H9 (cell line): Measurements from ENCODE around the gene CDH23. TPM values are rescaled to one million over a fixed set of nuclear protein-coding genes. Genes with fewer than 3 reads are reported as not detected.

Experiments used
- DNase-seq: peaks from one replicate; pipeline ENCODE4 v3.0.0-alpha.2; 2017
- H2AFZ ChIP-seq: one replicate; pipeline ENCODE4 v1.6.1; 2013; ENCODE audit warnings: mild to moderate bottlenecking, low read length, control low read depth, moderate library complexity
- H2AK5ac ChIP-seq: 2 replicates; pipeline ENCODE4 v1.6.1; 2013; ENCODE audit warnings: low read length, control low read depth, mixed read lengths; ENCODE audit not compliant: insufficient read length
- H2BK120ac ChIP-seq: one replicate; pipeline ENCODE4 v1.6.1; 2013; ENCODE audit warnings: low read depth, mild to moderate bottlenecking, low read length, control low read depth, inconsistent platforms; ENCODE audit not compliant: poor library complexity, severe bottlenecking
- H2BK12ac ChIP-seq: 2 replicates; pipeline ENCODE4 v1.6.1; 2013; ENCODE audit warnings: low read length, control low read depth, mixed read lengths, low read depth; ENCODE audit not compliant: insufficient read length
- H2BK15ac ChIP-seq: 2 replicates; pipeline ENCODE4 v1.6.1; 2013; ENCODE audit warnings: low read depth, low read length, control low read depth
- H2BK20ac ChIP-seq: one replicate; pipeline ENCODE4 v1.6.1; 2013; ENCODE audit warnings: low read depth, mild to moderate bottlenecking, low read length, control low read depth, inconsistent platforms; ENCODE audit not compliant: poor library complexity, severe bottlenecking
- H2BK5ac ChIP-seq: 2 replicates; pipeline ENCODE4 v1.6.1; 2013; ENCODE audit warnings: low read length, control low read depth, mixed read lengths; ENCODE audit not compliant: insufficient read length
- H3K14ac ChIP-seq: 2 replicates; pipeline ENCODE4 v1.6.1; 2013; ENCODE audit warnings: low read length, control low read depth; ENCODE audit not compliant: insufficient read depth
- H3K18ac ChIP-seq: 2 replicates; pipeline ENCODE4 v1.6.1; 2013; ENCODE audit warnings: low read depth, mild to moderate bottlenecking, mixed read lengths, low read length, control low read depth; ENCODE audit not compliant: insufficient read length
- H3K23ac ChIP-seq: 2 replicates; pipeline ENCODE4 v1.6.1; 2013; ENCODE audit warnings: low read length, control low read depth, mixed read lengths, low read depth; ENCODE audit not compliant: insufficient read length
- H3K23me2 ChIP-seq: 2 replicates; pipeline ENCODE4 v1.6.1; 2013; ENCODE audit warnings: low read depth, mild to moderate bottlenecking, mixed read lengths, low read length, control low read depth; ENCODE audit not compliant: insufficient read length, poor library complexity, severe bottlenecking
- H3K27ac ChIP-seq: 2 replicates; pipeline ENCODE4 v1.5.1; 2013; ENCODE audit warnings: low read length, control low read depth, mixed read lengths, low read depth; ENCODE audit not compliant: insufficient read length
- H3K27me3 ChIP-seq: 2 replicates; pipeline ENCODE4 v1.6.1; 2013; ENCODE audit warnings: low read length, control low read depth, inconsistent platforms; ENCODE audit not compliant: insufficient read depth
- H3K4ac ChIP-seq: 2 replicates; pipeline ENCODE4 v1.6.1; 2013; ENCODE audit warnings: low read depth, mild to moderate bottlenecking, control low read depth, inconsistent platforms, low read length, moderate library complexity
- H3K4me1 ChIP-seq: 2 replicates; pipeline ENCODE4 v1.6.1; 2013; ENCODE audit warnings: low read length, control low read depth, inconsistent platforms; ENCODE audit not compliant: insufficient read depth
- H3K4me2 ChIP-seq: 2 replicates; pipeline ENCODE4 v1.6.1; 2013; ENCODE audit warnings: low read length, control low read depth, mixed read lengths; ENCODE audit not compliant: insufficient read length, insufficient read depth
- H3K56ac ChIP-seq: 2 replicates; pipeline ENCODE4 v1.6.1; 2013; ENCODE audit warnings: low read depth, mild to moderate bottlenecking, mixed read lengths, low read length, control low read depth; ENCODE audit not compliant: insufficient read length
- H3K79me1 ChIP-seq: 2 replicates; pipeline ENCODE4 v1.6.1; 2013; ENCODE audit warnings: low read depth, mild to moderate bottlenecking, moderate library complexity, low read length, control low read depth, inconsistent platforms; ENCODE audit not compliant: insufficient read depth, poor library complexity, severe bottlenecking
- H3K79me2 ChIP-seq: 2 replicates; pipeline ENCODE4 v1.6.1; 2013; ENCODE audit warnings: low read length, control low read depth, inconsistent platforms; ENCODE audit not compliant: insufficient read depth
- H3K9ac ChIP-seq: 2 replicates; pipeline ENCODE4 v1.6.1; 2013; ENCODE audit warnings: low read length, control low read depth, mixed read lengths; ENCODE audit not compliant: insufficient read length; ENCODE audit errors: extremely low read depth
- H3K9me3 ChIP-seq: one replicate; pipeline ENCODE4 v1.6.1; 2013; ENCODE audit warnings: low read depth, low read length, inconsistent platforms; ENCODE audit not compliant: control insufficient read depth
- H3T11ph ChIP-seq: one replicate; pipeline ENCODE4 v1.6.1; 2013; ENCODE audit warnings: mild to moderate bottlenecking, low read length, control low read depth, inconsistent platforms
- H4K20me1 ChIP-seq: one replicate; pipeline ENCODE4 v1.6.1; 2013; ENCODE audit not compliant: control insufficient read depth, insufficient read length, insufficient read depth
- H4K5ac ChIP-seq: 2 replicates; pipeline ENCODE4 v1.6.1; 2013; ENCODE audit warnings: low read depth, mild to moderate bottlenecking, mixed read lengths, low read length, control low read depth; ENCODE audit not compliant: insufficient read length
- H4K8ac ChIP-seq: replicated peaks from 2 replicates; pipeline ENCODE4 v1.6.1; 2013; ENCODE audit warnings: low read length, control low read depth, mixed read lengths, low read depth; ENCODE audit not compliant: insufficient read length
- H4K91ac ChIP-seq: 2 replicates; pipeline ENCODE4 v1.6.1; 2013; ENCODE audit warnings: low read depth, mild to moderate bottlenecking, moderate library complexity, mixed read lengths, low read length, control low read depth; ENCODE audit not compliant: insufficient read length
- H3K27ac Mint-ChIP-seq, 3 experiments: 2 replicates in 2 of 3; 3 replicates in 1 of 3; pipeline ENCODE4 v1.8.0; 2020 to 2021; ENCODE audit warnings: mixed read lengths in 3 of 3, mild to moderate bottlenecking in 1 of 3, moderate library complexity in 1 of 3
- H3K27me3 Mint-ChIP-seq: 2 replicates; pipeline ENCODE4 v1.8.0; 2021; ENCODE audit warnings: low read depth, mild to moderate bottlenecking, moderate library complexity, mixed read lengths
- H3K36me3 Mint-ChIP-seq, 3 experiments: 2 replicates in 2 of 3; 3 replicates in 1 of 3; pipeline ENCODE4 v1.8.0; 2020 to 2021; ENCODE audit warnings: low read depth in 3 of 3, mixed read lengths in 3 of 3; ENCODE audit not compliant: insufficient read depth in 1 of 3
- H3K4me1 Mint-ChIP-seq, 2 experiments: 2 replicates each; pipeline ENCODE4 v1.8.0; 2020; ENCODE audit warnings: mixed read lengths in 2 of 2
- H3K4me3 Mint-ChIP-seq, 2 experiments: 2 replicates in 1 of 2; 3 replicates in 1 of 2; pipeline ENCODE4 v1.8.0; 2020 to 2021; ENCODE audit warnings: mild to moderate bottlenecking in 2 of 2, mixed read lengths in 2 of 2, moderate library complexity in 1 of 2
- H3K9me3 Mint-ChIP-seq, 2 experiments: 2 replicates in 1 of 2; 3 replicates in 1 of 2; pipeline ENCODE4 v1.8.0; 2020; ENCODE audit warnings: mild to moderate bottlenecking in 2 of 2, mixed read lengths in 2 of 2, moderate library complexity in 1 of 2
- WGBS: extraction: QIAGEN DNeasy Blood & Tissue Kit; methylation state at CpG from one replicate; pipeline ENCODE4 v1.1.7; 2013; ENCODE audit warnings: missing lambda C conversion rate, low lambda C conversion rate, mixed read lengths; ENCODE audit not compliant: insufficient read length; ENCODE audit errors: extremely low coverage; 5-methylcytosine and 5-hydroxymethylcytosine counted together
- total RNA-seq: library from RNA; stranded (reverse); gene quantifications from 2 replicates; pipeline ENCODE4 v1.2.1, GENCODE V29; 2021
- TF ChIP-seq, protein P1 (sequence below): fragments of 200-600 bp; sonication (generic); conservative IDR thresholded peaks from 3 replicates; pipeline ENCODE4 v1.8.0; 2021; ENCODE audit warnings: antibody characterized with exemption, mild to moderate bottlenecking

The CDH23 gene
- total RNA-seq, 1 experiment from 2014 or later, result 2.1 TPM

DNA sequence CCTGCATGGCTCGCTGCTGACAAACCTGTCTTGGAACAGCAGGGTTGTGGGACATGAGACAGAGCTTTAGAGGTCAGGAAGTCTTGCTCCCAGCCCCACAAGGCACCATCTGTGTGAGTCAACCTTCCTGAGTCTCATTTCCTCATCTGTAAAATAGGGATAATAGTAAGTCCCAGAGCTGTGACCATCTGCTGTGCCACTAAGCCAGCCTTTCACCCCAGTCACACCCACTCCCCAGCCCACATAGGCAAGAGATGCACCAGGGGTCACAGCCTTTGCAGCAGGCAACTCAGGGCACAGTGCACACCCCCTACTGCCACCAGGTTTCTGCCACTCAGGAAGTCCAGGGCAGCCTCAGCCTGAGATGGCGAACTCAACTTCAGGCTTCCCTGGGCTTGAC, 29.4 kb upstream of the CDH23 start:
- Histone ChIP-seq H3K27me3 (no peaks in the 10 kb centered on the region), H2AK5ac (no peak overlapping the region), H3K4me2 (no peak overlapping the region), H3K27ac (no peak overlapping the region), H4K20me1 (no peaks in the 10 kb centered on the region), H3K79me2 (no peaks in the 10 kb centered on the region), H4K5ac (no peak overlapping the region), H3K4me1 (no peaks in the 10 kb centered on the region), H2AFZ (no peak overlapping the region), H3K23me2 (no peaks in the 10 kb centered on the region), H3K56ac (no peak overlapping the region), H2BK20ac (no peak overlapping the region), H3K9ac (no peak overlapping the region), H4K91ac (no peak overlapping the region), H3K4ac (no peak overlapping the region), H3K18ac (no peak overlapping the region), H2BK5ac (no peak overlapping the region), H3K79me1 (no peaks in the 10 kb centered on the region), H3K14ac (no peak overlapping the region), H4K8ac (no peak overlapping the region), H3K23ac (no peak overlapping the region), H2BK15ac (no peak overlapping the region), H3K9me3 (no peaks in the 10 kb centered on the region), H2BK12ac (no peak overlapping the region), H3T11ph (no peak overlapping the region), H2BK120ac (no peak overlapping the region)
- no CpG with 5 or more reads among the region's 2 CpGs for WGBS
- Mint-ChIP-seq H3K27ac (no peak overlapping the region; a peak in 1 of 7 replicates), H3K4me1 (peaks cover 6 to 11% of the 10 kb centered on the region in 2 experiments), H3K36me3 (peaks cover 2 to 8% (median 5%) of the 10 kb centered on the region in 3 experiments; a peak in 6 of 7 replicates), H3K4me3 (no peak overlapping the region), H3K9me3 (no peaks in the 10 kb centered on the region), H3K27me3 (peaks cover 2% of the 10 kb centered on the region; the same call in 1 of the 2 replicates)
- TF ChIP-seq, protein P1, sequence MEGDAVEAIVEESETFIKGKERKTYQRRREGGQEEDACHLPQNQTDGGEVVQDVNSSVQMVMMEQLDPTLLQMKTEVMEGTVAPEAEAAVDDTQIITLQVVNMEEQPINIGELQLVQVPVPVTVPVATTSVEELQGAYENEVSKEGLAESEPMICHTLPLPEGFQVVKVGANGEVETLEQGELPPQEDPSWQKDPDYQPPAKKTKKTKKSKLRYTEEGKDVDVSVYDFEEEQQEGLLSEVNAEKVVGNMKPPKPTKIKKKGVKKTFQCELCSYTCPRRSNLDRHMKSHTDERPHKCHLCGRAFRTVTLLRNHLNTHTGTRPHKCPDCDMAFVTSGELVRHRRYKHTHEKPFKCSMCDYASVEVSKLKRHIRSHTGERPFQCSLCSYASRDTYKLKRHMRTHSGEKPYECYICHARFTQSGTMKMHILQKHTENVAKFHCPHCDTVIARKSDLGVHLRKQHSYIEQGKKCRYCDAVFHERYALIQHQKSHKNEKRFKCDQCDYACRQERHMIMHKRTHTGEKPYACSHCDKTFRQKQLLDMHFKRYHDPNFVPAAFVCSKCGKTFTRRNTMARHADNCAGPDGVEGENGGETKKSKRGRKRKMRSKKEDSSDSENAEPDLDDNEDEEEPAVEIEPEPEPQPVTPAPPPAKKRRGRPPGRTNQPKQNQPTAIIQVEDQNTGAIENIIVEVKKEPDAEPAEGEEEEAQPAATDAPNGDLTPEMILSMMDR, result no peak
- no peak for DNase-seq
